C4-2B (cell line): ENCODE measurements around the gene MTF2.

Source experiments
- ZFX ChIP-seq: fragments of 450-650 bp; IDR thresholded peaks from 2 replicates; pipeline ENCODE4 v1.6.1; 2017
- TF ChIP-seq, protein P1 (sequence below): fragments of 450-650 bp; conservative IDR thresholded peaks from 2 replicates; pipeline ENCODE4 v1.5.1; 2017; ENCODE audit warnings: mild to moderate bottlenecking

DNA sequence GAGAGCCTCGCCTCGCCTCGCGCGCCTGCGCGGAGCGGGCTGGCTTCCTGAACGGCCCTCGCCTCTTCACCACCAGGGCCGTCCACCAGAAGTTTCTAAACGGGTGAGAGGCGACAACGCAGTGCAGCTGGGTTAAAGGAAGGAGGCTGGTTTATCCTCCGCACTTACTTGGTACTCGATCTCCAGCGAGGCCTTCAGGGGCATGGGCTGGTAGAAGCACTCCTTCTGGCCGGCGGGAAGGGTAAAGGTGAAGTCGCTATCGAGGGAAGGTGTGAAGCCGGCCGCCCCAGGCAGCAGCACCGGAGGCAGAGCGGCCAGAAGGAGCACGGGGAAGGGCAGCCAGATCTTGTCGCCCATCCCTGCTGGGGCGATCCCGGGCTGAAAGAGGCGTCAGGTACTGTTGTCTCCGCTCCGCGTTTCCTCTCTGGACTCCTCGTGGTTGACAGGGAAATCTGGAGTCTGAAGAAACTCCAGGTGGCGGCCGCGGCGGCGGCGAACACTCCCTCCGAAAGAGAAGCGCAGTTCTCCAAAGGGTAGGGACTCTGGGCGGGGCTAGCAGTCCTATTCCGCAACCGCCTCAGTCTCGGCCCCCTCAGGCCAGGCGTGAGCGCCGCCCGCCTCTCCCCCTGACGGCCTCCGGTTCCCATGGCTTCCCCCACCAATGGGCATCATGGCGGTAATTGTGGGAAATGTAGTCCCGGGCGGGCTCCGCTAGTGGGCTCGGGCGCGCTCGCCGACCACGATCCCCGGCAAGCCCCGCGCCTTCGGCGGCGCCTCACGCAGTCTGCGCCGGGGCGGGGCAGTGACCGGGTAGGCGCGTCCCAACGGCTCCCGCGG, 101.0 kb downstream of the MTF2 start, which contains the start of gene TMED5:
- TF ChIP-seq, protein P1, sequence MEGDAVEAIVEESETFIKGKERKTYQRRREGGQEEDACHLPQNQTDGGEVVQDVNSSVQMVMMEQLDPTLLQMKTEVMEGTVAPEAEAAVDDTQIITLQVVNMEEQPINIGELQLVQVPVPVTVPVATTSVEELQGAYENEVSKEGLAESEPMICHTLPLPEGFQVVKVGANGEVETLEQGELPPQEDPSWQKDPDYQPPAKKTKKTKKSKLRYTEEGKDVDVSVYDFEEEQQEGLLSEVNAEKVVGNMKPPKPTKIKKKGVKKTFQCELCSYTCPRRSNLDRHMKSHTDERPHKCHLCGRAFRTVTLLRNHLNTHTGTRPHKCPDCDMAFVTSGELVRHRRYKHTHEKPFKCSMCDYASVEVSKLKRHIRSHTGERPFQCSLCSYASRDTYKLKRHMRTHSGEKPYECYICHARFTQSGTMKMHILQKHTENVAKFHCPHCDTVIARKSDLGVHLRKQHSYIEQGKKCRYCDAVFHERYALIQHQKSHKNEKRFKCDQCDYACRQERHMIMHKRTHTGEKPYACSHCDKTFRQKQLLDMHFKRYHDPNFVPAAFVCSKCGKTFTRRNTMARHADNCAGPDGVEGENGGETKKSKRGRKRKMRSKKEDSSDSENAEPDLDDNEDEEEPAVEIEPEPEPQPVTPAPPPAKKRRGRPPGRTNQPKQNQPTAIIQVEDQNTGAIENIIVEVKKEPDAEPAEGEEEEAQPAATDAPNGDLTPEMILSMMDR, result peak; percentile 16
- TF ChIP-seq ZFX, result peak; percentile 57; the same call in 1 of the 2 replicates
